Keratinocyte (primary cell): ENCODE measurements around the gene CARMIL1. TPM values are rescaled to one million over a fixed set of nuclear protein-coding genes. Genes with fewer than 3 reads are reported as not detected.

Source experiments
- DNase-seq: peaks from one replicate; pipeline ENCODE4 v3.0.0-alpha.2; 2011; ENCODE audit warnings: low read depth, missing footprints, low spot score
- FAIRE-seq: peaks from 2 replicates; lab custom pipeline; 2011; peaks lifted over from hg19 to GRCh38; lab: Jason Lieb, UNC
- H2AFZ ChIP-seq: 2 replicates; pipeline ENCODE4 v1.6.0; 2012; ENCODE audit warnings: low read length, control low read depth, inconsistent platforms; ENCODE audit not compliant: control insufficient read depth
- H3K27ac ChIP-seq: 2 replicates; pipeline ENCODE4 v1.5.1; 2011; ENCODE audit warnings: low read length; ENCODE audit not compliant: control insufficient read depth, insufficient read depth
- H3K27me3 ChIP-seq: 3 replicates; pipeline ENCODE4 v1.6.0; 2011; ENCODE audit warnings: low read length; ENCODE audit not compliant: control insufficient read depth, insufficient read depth; ENCODE audit errors: extremely low read depth
- H3K36me3 ChIP-seq, 2 experiments: 2 replicates in 1 of 2; 3 replicates in 1 of 2; pipeline ENCODE4 v1.5.1; 2011; ENCODE audit warnings: low read length in 2 of 2, mild to moderate bottlenecking in 1 of 2; ENCODE audit not compliant: control insufficient read depth in 2 of 2, insufficient read depth in 2 of 2; ENCODE audit errors: extremely low read depth in 1 of 2
- H3K4me1 ChIP-seq: 3 replicates; pipeline ENCODE4 v1.5.1; 2011; ENCODE audit warnings: low read length; ENCODE audit not compliant: control insufficient read depth, insufficient read depth; ENCODE audit errors: extremely low read depth
- H3K4me2 ChIP-seq: 3 replicates; pipeline ENCODE4 v1.6.0; 2011; ENCODE audit warnings: low read depth, low read length; ENCODE audit not compliant: control insufficient read depth, insufficient read depth; ENCODE audit errors: extremely low read depth
- H3K4me3 ChIP-seq, 3 experiments: fragments of 200-600 bp in 1 of 3; sonication (generic) in 1 of 3; 2 replicates in 2 of 3; 3 replicates in 1 of 3; pipeline ENCODE4 v1.5.1; 2011 to 2016; ENCODE audit warnings: low read length in 3 of 3, mild to moderate bottlenecking in 3 of 3, control low read depth in 2 of 3, inconsistent platforms in 1 of 3, low read depth in 1 of 3, mixed read lengths in 1 of 3, mixed run types in 1 of 3, moderate library complexity in 1 of 3; ENCODE audit not compliant: control insufficient read depth in 2 of 3, insufficient read depth in 2 of 3; ENCODE audit errors: extremely low read depth in 1 of 3
- H3K79me2 ChIP-seq: 2 replicates; pipeline ENCODE4 v1.6.0; 2012; ENCODE audit warnings: low read length; ENCODE audit not compliant: control insufficient read depth, insufficient read depth
- H3K9ac ChIP-seq: 3 replicates; pipeline ENCODE4 v1.6.0; 2011; ENCODE audit warnings: low read length; ENCODE audit not compliant: control insufficient read depth, insufficient read depth; ENCODE audit errors: extremely low read depth
- H3K9me1 ChIP-seq: 3 replicates; pipeline ENCODE4 v1.6.0; 2011; ENCODE audit warnings: low read length; ENCODE audit not compliant: control insufficient read depth, insufficient read depth; ENCODE audit errors: extremely low read depth
- H3K9me3 ChIP-seq: 2 replicates; pipeline ENCODE4 v1.5.1; 2012; ENCODE audit warnings: low read depth, low read length; ENCODE audit not compliant: control insufficient read depth
- H4K20me1 ChIP-seq: 3 replicates; pipeline ENCODE4 v1.6.0; 2011; ENCODE audit warnings: low read length; ENCODE audit not compliant: control insufficient read depth, insufficient read depth; ENCODE audit errors: extremely low read depth
- CTCF ChIP-seq, 3 experiments: IDR thresholded peaks in 1 of 3; conservative IDR thresholded peaks in 1 of 3; optimal IDR thresholded peaks in 1 of 3; 2 replicates in 2 of 3; 3 replicates in 1 of 3; pipeline versions ENCODE3 to v1.5.1; 2011; ENCODE audit warnings: low read length in 3 of 3, mild to moderate bottlenecking in 3 of 3, moderate library complexity in 2 of 3, control low read depth in 1 of 3, inconsistent platforms in 1 of 3; ENCODE audit not compliant: insufficient read depth in 2 of 3; ENCODE audit errors: extremely low read depth in 1 of 3
- EZH2 ChIP-seq: IDR thresholded peaks from one replicate; pipeline ENCODE4 v1.6.1; 2012; ENCODE audit warnings: inconsistent platforms, mild to moderate bottlenecking, low read length, moderate library complexity
- dilution Hi-C: fragments of 300-500 bp; cut with MboI; formaldehyde crosslinking; loops from one replicate; pipeline ENCODE4 v1.7.0; 2020; ENCODE audit warnings: low sequenced_read_pairs; ENCODE audit not compliant: extremely low pct_ligation_motif_present
- polyA plus RNA-seq, 5 experiments: library from polyadenylated mRNA; depleted of rRNA in 3 of 5; stranded (reverse) in 3 of 5; stranded (forward) in 1 of 5; unstranded in 1 of 5; fragments of >200 nt; gene quantifications; 1 replicate in 1 of 5; 2 replicates in 3 of 5; 3 replicates in 1 of 5; pipeline versions ENCODE4 v1.2.1 to v1.2.3, GENCODE V29; 2011 to 2012; ENCODE audit warnings: missing spikeins in 2 of 5, low read depth in 1 of 5, low replicate concordance in 1 of 5

Gene CARMIL1
- polyA plus RNA-seq, 1 donor (not counting 4 experiments of a cell fraction or from before 2014, with no cell fraction given) = 18.9 TPM

GRCh38 chr6:25548451-25548850 lies 269.3 kb downstream of the CARMIL1 start:
- H2AFZ ChIP-seq = no peak overlapping the region
- no peaks in the 10 kb centered on the region for H3K9me3 ChIP-seq
- H3K79me2 ChIP-seq = no peaks in the 10 kb centered on the region
- no peaks in the 10 kb centered on the region for H3K4me1 ChIP-seq
- no peaks in the 10 kb centered on the region for H3K27me3 ChIP-seq
- no peaks in the 10 kb centered on the region for H3K9me1 ChIP-seq
- H3K9ac ChIP-seq = no peak overlapping the region
- no peak overlapping the region for H3K4me3 ChIP-seq
- no peak for TF ChIP-seq EZH2
- TF ChIP-seq CTCF (optimal IDR thresholded peaks at IDR 0.05 in 1 of 3, IDR thresholded peaks at IDR 0.05 in 1 of 3, conservative IDR thresholded peaks at IDR 0.05 in 1 of 3; ENCODE audit: extremely low read depth in 1 of 3, insufficient read depth in 2 of 3, low read length in 3 of 3) = no peak
- H3K36me3 ChIP-seq = peaks cover 0 to 3% of the 10 kb centered on the region in 2 experiments
- H3K4me2 ChIP-seq = no peak overlapping the region
- dilution Hi-C loops = no loop called here
- no peak overlapping the region for H3K27ac ChIP-seq
- no peak for FAIRE-seq
- no peaks in the 10 kb centered on the region for H4K20me1 ChIP-seq
- DNase-seq = no peak

- Histone ChIP-seq H4K20me1 (no peaks in the 10 kb centered on the region), H3K36me3 (peaks cover 0 to 3% of the 10 kb centered on the region in 2 experiments), H3K27ac (no peak overlapping the region), H3K4me3 (no peak overlapping the region), H3K79me2 (no peaks in the 10 kb centered on the region), H2AFZ (no peak overlapping the region), H3K4me2 (no peak overlapping the region), H3K9me3 (no peaks in the 10 kb centered on the region), H3K9ac (no peak overlapping the region), H3K27me3 (no peaks in the 10 kb centered on the region), H3K9me1 (no peaks in the 10 kb centered on the region), H3K4me1 (no peaks in the 10 kb centered on the region)
- DNase-seq = no peak
- no peak for TF ChIP-seq EZH2
- TF ChIP-seq CTCF (optimal IDR thresholded peaks at IDR 0.05 in 1 of 3, IDR thresholded peaks at IDR 0.05 in 1 of 3, conservative IDR thresholded peaks at IDR 0.05 in 1 of 3; ENCODE audit: extremely low read depth in 1 of 3, insufficient read depth in 2 of 3, low read length in 3 of 3) = no peak
- dilution Hi-C loops = no loop called here
- FAIRE-seq = no peak
These were observed 271.5 kb downstream of the CARMIL1 start for GRCh38 chr6:25550631-25551030.
